Esophagus muscularis mucosa (tissue), 4 donors: ENCODE results near the gene MAP3K1. TPM values are rescaled to one million over a fixed set of nuclear protein-coding genes. Genes with fewer than 3 reads are reported as not detected.

Source experiments
- DNase-seq: peaks from one replicate; pipeline ENCODE4 v3.0.0-alpha.2; 2017; ENCODE audit errors: extremely low spot score
- H3K27ac ChIP-seq, 4 donors: fragments of 200-600 bp; sonication (generic); replicated peaks in 1 of 4; 1 replicate in 3 of 4; 2 replicates in 1 of 4; pipeline ENCODE4 v1.5.1; 2016 to 2019; ENCODE audit warnings: mild to moderate bottlenecking in 1 of 4
- H3K27me3 ChIP-seq, 4 donors: fragments of 200-600 bp; sonication (generic); one replicate each; pipeline versions ENCODE4 v1.5.1 to v1.6.0; 2016 to 2019
- H3K36me3 ChIP-seq, 4 donors: fragments of 200-600 bp; sonication (generic); one replicate each; pipeline ENCODE4 v1.5.1; 2016 to 2019
- H3K4me1 ChIP-seq, 4 donors: fragments of 200-600 bp; sonication (generic); one replicate each; pipeline ENCODE4 v1.5.1; 2016 to 2019
- H3K4me3 ChIP-seq, 4 donors: fragments of 200-600 bp; sonication (generic); 1 replicate in 2 of 4; 2 replicates in 2 of 4; pipeline ENCODE4 v1.5.1; 2016 to 2019; ENCODE audit warnings: mild to moderate bottlenecking in 4 of 4, moderate library complexity in 1 of 4
- H3K9me3 ChIP-seq, 4 donors: fragments of 200-600 bp; sonication (generic); 1 replicate in 3 of 4; 2 replicates in 1 of 4; pipeline ENCODE4 v1.5.1; 2016 to 2019
- EP300 ChIP-seq: sonication (generic); formaldehyde crosslinking; IDR thresholded peaks from one replicate; pipeline ENCODE4 v1.6.1; 2017; ENCODE audit warnings: antibody characterized with exemption
- POLR2A ChIP-seq: fragments of 450-650 bp; IDR thresholded peaks from one replicate; pipeline ENCODE4 v1.6.1; 2017; ENCODE audit warnings: antibody characterized with exemption, moderate library complexity, mild to moderate bottlenecking, low read depth
- POLR2AphosphoS5 ChIP-seq, 2 donors: sonication (generic); formaldehyde crosslinking; IDR thresholded peaks; one replicate each; pipeline ENCODE4 v1.6.1; 2017; ENCODE audit warnings: antibody characterized with exemption in 2 of 2
- WGBS: methylation state at CpG from one replicate; pipeline ENCODE4 v1.1.5; 2018; 5-methylcytosine and 5-hydroxymethylcytosine counted together
- intact Hi-C: fragments of 100-400 bp; cut with DNase I; formaldehyde crosslinking; loops from one replicate; pipeline ENCODE4 v1.15.1; 2023
- total RNA-seq, 4 donors: library from RNA; depleted of rRNA; stranded (reverse); fragments of >200 nt; gene quantifications; one replicate each; pipeline versions ENCODE4 v1.1.0 to v1.2.1, GENCODE V29; 2016
- TF ChIP-seq, protein P1 (sequence below), 3 experiments: fragments of 200-600 bp in 2 of 3; fragments of 450-650 bp in 1 of 3; sonication (generic) in 2 of 3; IDR thresholded peaks; one replicate each; pipeline ENCODE4 v1.5.1; 2017 to 2019; ENCODE audit warnings: antibody characterized with exemption in 3 of 3, mild to moderate bottlenecking in 2 of 3, moderate library complexity in 1 of 3

The MAP3K1 gene
- total RNA-seq, 4 donors from 2014 or later: 7.2 to 12.3 (median 8.8) TPM

- Histone ChIP-seq H3K27me3 (no peaks in the 10 kb centered on the region), H3K36me3 (peaks cover 63 to 97% (median 90%) of the 10 kb centered on the region in 4 donors), H3K27ac (no peak overlapping the region), H3K4me3 (no peak overlapping the region), H3K9me3 (no peaks in the 10 kb centered on the region), H3K4me1 (no peaks in the 10 kb centered on the region)
- TF ChIP-seq, protein P1, sequence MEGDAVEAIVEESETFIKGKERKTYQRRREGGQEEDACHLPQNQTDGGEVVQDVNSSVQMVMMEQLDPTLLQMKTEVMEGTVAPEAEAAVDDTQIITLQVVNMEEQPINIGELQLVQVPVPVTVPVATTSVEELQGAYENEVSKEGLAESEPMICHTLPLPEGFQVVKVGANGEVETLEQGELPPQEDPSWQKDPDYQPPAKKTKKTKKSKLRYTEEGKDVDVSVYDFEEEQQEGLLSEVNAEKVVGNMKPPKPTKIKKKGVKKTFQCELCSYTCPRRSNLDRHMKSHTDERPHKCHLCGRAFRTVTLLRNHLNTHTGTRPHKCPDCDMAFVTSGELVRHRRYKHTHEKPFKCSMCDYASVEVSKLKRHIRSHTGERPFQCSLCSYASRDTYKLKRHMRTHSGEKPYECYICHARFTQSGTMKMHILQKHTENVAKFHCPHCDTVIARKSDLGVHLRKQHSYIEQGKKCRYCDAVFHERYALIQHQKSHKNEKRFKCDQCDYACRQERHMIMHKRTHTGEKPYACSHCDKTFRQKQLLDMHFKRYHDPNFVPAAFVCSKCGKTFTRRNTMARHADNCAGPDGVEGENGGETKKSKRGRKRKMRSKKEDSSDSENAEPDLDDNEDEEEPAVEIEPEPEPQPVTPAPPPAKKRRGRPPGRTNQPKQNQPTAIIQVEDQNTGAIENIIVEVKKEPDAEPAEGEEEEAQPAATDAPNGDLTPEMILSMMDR (IDR thresholded peaks at IDR 0.05): no peak
- TF ChIP-seq POLR2A (no peak), EP300 (no peak), POLR2AphosphoS5 (IDR thresholded peaks at IDR 0.05) (no peak)
- intact Hi-C loops: no loop called here
- no peak for DNase-seq
- WGBS: 93% methylated on average over 1 of the region's 1 CpG
Observed at GRCh38 chr5:56934325-56934724, 119.0 kb downstream of the MAP3K1 start.

DNA sequence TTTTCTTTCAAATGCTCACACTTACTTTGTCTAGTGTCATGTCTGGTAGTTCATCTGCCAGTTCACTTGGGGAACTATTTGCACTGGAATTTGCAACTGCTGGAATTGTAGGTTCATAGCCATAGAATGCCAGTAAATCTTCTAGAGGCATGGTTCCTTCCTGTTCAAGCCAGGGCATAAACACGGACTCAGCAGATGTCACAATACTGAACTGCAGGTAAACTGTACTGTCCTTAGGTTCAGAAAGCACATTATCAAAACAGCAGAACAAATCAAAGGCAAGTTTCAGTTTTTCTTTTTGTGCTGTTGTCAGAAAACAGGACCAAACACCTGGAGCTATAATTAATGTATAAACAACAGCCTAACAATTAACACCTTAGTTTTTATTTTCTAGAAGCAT lies 123.5 kb downstream of the MAP3K1 start:
- no peak overlapping the region for H3K27ac ChIP-seq
- 46% methylated on average over 1 of the region's 1 CpG for WGBS
- no peak for TF ChIP-seq POLR2A
- TF ChIP-seq POLR2AphosphoS5 (IDR thresholded peaks at IDR 0.05): no peak
- no peak for TF ChIP-seq EP300
- TF ChIP-seq, protein P1 (IDR thresholded peaks at IDR 0.05): no peak
- H3K4me3 ChIP-seq: no peak overlapping the region
- H3K4me1 ChIP-seq: no peaks in the 10 kb centered on the region
- H3K9me3 ChIP-seq: no peaks in the 10 kb centered on the region
- H3K36me3 ChIP-seq: peaks cover 61 to 99% (median 86%) of the 10 kb centered on the region in 4 donors
- no peaks in the 10 kb centered on the region for H3K27me3 ChIP-seq
- intact Hi-C loops: no loop called here
- DNase-seq: no peak

DNA sequence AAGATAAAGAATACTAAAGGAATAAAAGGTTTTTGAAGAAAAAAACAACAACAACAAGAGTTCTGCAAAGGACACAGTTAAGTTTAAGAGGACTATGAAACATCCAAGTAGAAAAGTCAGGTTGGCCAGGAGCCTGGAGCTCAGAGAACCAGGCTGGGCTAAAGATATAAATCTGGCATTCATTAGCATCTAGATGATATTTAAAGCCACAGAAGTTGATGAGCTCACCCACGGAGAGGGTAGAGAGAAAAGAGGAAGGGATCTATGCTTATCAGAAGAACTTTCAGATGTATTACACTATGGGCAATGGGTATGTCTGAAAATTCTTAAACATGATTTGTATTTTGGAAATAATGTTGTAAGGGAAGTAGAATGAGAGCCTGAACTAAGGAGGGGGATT lies 126.6 kb downstream of the MAP3K1 start:
- no peak overlapping the region for H3K27ac ChIP-seq
- H3K4me1 ChIP-seq: no peaks in the 10 kb centered on the region
- WGBS: 19% methylated on average over 1 of the region's 1 CpG
- TF ChIP-seq POLR2A (no peak), EP300 (no peak), POLR2AphosphoS5 (IDR thresholded peaks at IDR 0.05) (no peak)
- TF ChIP-seq, protein P1 (IDR thresholded peaks at IDR 0.05): no peak
- H3K4me3 ChIP-seq: no peak overlapping the region
- no peaks in the 10 kb centered on the region for H3K27me3 ChIP-seq
- intact Hi-C loops: no loop called here
- DNase-seq: no peak
- no peaks in the 10 kb centered on the region for H3K9me3 ChIP-seq
- H3K36me3 ChIP-seq: peaks cover 56 to 95% (median 80%) of the 10 kb centered on the region in 4 donors

Other genes with a start within 250 kb of the MAP3K1 start
- gene SETD9, start 94.0 kb downstream of the MAP3K1 start, total RNA-seq: 10 to 100 TPM in 3 of 4 donors, 1 to 10 TPM in 1; 5.0 to 20.8 (median 12.2) TPM
- gene MIER3, start 136.6 kb downstream of the MAP3K1 start, total RNA-seq: 10 to 100 TPM; 11.1 to 16.2 (median 13.0) TPM